Parathyroid adenoma (tissue), 2 donors: Measurements from ENCODE around the gene PDZD8.

Experiments
- H2AFZ ChIP-seq: fragments of 300-600 bp; sonication (generic); one replicate; pipeline ENCODE4 v1.7.0; 2017; ENCODE audit warnings: antibody characterized with exemption, mild to moderate bottlenecking
- H3K27ac ChIP-seq: fragments of 300-600 bp; sonication (generic); one replicate; pipeline ENCODE4 v1.7.0; 2017
- H3K27me3 ChIP-seq: fragments of 300-600 bp; sonication (generic); one replicate; pipeline ENCODE4 v1.7.0; 2017; ENCODE audit warnings: low read length; ENCODE audit not compliant: control insufficient read depth, insufficient read depth
- H3K36me3 ChIP-seq: fragments of 300-600 bp; sonication (generic); one replicate; pipeline ENCODE4 v1.7.0; 2017; ENCODE audit warnings: low read length; ENCODE audit not compliant: control insufficient read depth, insufficient read depth
- H3K4me1 ChIP-seq: fragments of 300-600 bp; sonication (generic); one replicate; pipeline ENCODE4 v1.7.0; 2017; ENCODE audit warnings: control low read depth
- H3K4me2 ChIP-seq: fragments of 300-600 bp; sonication (generic); one replicate; pipeline ENCODE4 v1.7.0; 2017; ENCODE audit warnings: low read length
- H3K4me3 ChIP-seq: fragments of 300-600 bp; sonication (generic); one replicate; pipeline ENCODE4 v1.7.0; 2017; ENCODE audit warnings: low read depth, low read length
- H3K79me2 ChIP-seq: fragments of 300-600 bp; sonication (generic); one replicate; pipeline ENCODE4 v1.7.0; 2017; ENCODE audit warnings: control low read depth
- H3K9ac ChIP-seq: fragments of 300-600 bp; sonication (generic); one replicate; pipeline ENCODE4 v1.7.0; 2017; ENCODE audit warnings: mild to moderate bottlenecking
- H3K9me3 ChIP-seq: fragments of 300-600 bp; sonication (generic); one replicate; pipeline ENCODE4 v1.7.0; 2017; ENCODE audit warnings: low read length; ENCODE audit not compliant: control insufficient read depth
- TF ChIP-seq, protein P1 (sequence below): fragments of 300-600 bp; sonication (generic); IDR thresholded peaks from one replicate; pipeline ENCODE4 v1.7.0; 2017; ENCODE audit warnings: antibody characterized with exemption, mild to moderate bottlenecking
- donor health status: primary hyperparathyroidism.

The PDZD8 gene, protein sequence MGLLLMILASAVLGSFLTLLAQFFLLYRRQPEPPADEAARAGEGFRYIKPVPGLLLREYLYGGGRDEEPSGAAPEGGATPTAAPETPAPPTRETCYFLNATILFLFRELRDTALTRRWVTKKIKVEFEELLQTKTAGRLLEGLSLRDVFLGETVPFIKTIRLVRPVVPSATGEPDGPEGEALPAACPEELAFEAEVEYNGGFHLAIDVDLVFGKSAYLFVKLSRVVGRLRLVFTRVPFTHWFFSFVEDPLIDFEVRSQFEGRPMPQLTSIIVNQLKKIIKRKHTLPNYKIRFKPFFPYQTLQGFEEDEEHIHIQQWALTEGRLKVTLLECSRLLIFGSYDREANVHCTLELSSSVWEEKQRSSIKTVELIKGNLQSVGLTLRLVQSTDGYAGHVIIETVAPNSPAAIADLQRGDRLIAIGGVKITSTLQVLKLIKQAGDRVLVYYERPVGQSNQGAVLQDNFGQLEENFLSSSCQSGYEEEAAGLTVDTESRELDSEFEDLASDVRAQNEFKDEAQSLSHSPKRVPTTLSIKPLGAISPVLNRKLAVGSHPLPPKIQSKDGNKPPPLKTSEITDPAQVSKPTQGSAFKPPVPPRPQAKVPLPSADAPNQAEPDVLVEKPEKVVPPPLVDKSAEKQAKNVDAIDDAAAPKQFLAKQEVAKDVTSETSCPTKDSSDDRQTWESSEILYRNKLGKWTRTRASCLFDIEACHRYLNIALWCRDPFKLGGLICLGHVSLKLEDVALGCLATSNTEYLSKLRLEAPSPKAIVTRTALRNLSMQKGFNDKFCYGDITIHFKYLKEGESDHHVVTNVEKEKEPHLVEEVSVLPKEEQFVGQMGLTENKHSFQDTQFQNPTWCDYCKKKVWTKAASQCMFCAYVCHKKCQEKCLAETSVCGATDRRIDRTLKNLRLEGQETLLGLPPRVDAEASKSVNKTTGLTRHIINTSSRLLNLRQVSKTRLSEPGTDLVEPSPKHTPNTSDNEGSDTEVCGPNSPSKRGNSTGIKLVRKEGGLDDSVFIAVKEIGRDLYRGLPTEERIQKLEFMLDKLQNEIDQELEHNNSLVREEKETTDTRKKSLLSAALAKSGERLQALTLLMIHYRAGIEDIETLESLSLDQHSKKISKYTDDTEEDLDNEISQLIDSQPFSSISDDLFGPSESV

DNA sequence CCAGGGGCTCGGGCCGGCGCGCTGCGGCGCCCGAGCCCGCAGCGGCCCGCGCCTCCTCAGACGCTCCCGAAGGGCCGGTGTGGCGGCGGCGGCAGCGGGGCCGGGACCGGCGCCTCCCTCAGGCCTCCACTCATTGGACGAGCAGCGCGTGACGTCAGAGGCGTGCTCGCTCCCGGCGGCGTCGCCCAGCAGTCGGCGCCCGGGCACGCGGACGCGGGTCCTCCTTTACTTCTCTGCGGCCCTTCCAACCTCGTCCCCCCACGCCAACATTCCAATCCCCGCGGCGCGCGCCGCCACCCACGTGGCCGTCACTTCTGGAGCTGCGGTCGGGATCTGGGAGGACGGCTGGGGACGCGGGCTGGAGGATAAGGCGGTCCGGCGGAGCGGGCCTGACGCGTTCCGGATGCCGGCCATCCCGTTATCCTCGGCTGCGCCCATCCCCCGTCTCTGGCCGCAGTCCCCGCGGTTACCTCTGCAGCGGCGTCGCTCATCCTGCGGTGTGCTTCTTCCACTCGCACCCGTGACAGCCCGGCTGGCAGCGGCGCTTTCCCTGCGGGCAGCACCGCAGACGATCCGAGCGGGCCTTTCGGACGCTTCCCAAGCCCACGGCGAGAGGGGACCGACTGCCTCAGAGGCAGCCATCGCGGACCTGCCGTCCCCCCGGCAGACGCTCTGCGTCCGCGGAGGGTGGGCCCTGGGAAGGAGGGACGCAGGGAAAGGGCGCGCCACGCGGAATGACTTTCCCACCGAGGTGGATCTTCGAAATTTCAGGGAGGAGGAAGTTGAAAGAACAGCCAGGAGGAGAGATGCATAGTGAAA, at the start of gene PDZD8:
TSS of gene PDZD8 (minus strand) at position 81 of the 819 bp plus-strand sequence. CDS start 213 bp downstream, outside the sequence.
- Histone ChIP-seq H3K4me1 (peaks cover 3% of the 10 kb centered on the region), H3K9ac (peak within 1 kb of the TSS; percentile 58), H2AFZ (peak within 1 kb of the TSS; percentile 93), H3K79me2 (peaks cover 32% of the 10 kb centered on the region), H3K27me3 (no peaks in the 10 kb centered on the region), H3K36me3 (no peaks in the 10 kb centered on the region), H3K4me3 (peak within 1 kb of the TSS; percentile 79), H3K9me3 (no peaks in the 10 kb centered on the region), H3K27ac (peak within 1 kb of the TSS; percentile 90), H3K4me2 (peak within 1 kb of the TSS; percentile 89)
- TF ChIP-seq, protein P1, sequence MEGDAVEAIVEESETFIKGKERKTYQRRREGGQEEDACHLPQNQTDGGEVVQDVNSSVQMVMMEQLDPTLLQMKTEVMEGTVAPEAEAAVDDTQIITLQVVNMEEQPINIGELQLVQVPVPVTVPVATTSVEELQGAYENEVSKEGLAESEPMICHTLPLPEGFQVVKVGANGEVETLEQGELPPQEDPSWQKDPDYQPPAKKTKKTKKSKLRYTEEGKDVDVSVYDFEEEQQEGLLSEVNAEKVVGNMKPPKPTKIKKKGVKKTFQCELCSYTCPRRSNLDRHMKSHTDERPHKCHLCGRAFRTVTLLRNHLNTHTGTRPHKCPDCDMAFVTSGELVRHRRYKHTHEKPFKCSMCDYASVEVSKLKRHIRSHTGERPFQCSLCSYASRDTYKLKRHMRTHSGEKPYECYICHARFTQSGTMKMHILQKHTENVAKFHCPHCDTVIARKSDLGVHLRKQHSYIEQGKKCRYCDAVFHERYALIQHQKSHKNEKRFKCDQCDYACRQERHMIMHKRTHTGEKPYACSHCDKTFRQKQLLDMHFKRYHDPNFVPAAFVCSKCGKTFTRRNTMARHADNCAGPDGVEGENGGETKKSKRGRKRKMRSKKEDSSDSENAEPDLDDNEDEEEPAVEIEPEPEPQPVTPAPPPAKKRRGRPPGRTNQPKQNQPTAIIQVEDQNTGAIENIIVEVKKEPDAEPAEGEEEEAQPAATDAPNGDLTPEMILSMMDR = no peak

DNA sequence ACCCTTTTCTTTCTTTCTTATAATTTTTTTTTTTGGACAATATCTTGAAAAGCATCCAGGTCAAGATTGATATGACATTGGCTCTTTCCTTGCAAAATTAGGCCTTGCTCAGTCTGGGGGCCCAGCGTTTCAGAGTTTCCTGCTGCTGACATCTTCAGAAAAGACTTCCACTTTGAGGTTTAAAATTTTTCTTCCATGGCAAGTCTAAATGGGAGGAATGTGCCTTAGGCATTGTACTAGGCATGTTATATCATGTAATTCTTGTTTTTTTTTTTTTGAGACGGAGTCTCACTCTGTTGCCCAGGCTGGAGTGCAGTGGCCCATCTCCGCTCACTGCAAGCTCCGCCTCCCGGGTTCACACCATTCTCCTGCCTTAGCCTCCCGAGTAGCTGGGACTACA, 48.9 kb upstream of the PDZD8 start:
- Histone ChIP-seq H3K27me3 (no peaks in the 10 kb centered on the region), H3K79me2 (no peaks in the 10 kb centered on the region), H3K36me3 (no peaks in the 10 kb centered on the region), H3K9me3 (no peaks in the 10 kb centered on the region), H3K4me2 (no peak overlapping the region), H3K27ac (no peak overlapping the region), H3K4me1 (peaks cover 18% of the 10 kb centered on the region), H3K4me3 (no peak overlapping the region), H2AFZ (no peak overlapping the region), H3K9ac (no peak overlapping the region)
- TF ChIP-seq, protein P1 = no peak

DNA sequence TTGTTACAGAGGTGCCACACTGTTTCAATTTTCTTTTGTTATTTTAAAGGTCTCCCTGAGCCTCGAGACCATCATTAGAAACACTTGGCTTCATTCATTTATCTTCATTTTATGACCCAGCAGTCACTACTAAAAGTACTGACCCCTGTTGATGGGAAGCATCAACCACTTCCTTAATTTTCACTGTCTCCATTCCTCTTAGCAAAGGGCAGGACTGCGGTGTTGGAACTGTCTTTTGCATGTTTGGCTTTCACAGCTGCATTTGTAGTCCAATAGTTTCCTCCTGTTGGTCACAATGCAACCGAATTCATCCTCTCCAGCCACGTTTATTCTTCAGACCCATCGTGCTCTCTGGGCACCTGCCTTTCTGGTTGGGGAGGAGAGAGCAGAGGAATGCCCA, 46.7 kb upstream of the PDZD8 start:
- Histone ChIP-seq H3K9me3 (no peaks in the 10 kb centered on the region), H3K27ac (no peak overlapping the region), H3K27me3 (no peaks in the 10 kb centered on the region), H3K4me3 (no peak overlapping the region), H3K4me1 (peaks cover 27% of the 10 kb centered on the region), H3K9ac (no peak overlapping the region), H3K36me3 (no peaks in the 10 kb centered on the region), H2AFZ (no peak overlapping the region), H3K4me2 (no peak overlapping the region), H3K79me2 (no peaks in the 10 kb centered on the region)
- TF ChIP-seq, protein P1 = no peak

DNA sequence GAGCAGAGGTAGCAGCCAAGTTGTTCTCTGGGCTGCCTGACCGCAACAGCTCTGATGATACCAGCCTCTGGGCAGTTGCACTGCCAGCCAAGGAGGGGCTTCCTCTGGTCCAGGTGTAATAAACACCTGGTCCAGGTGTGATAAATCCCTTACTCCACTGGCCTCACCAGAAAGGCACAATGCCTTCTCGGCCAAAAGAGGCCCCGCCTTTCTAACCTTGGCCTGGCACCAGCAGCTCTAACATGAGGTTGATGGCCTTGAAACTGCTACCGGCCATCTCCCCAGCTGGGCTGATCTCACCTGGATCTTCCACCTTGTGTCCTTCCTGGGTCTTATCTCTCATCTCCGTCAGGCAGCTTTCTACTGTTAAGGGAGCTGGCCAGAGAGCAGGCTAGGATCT, 45.5 kb upstream of the PDZD8 start:
- TF ChIP-seq, protein P1 = no peak
- no peak overlapping the region for H3K9ac ChIP-seq
- H2AFZ ChIP-seq = peak overlapping the region; percentile 46
- H3K36me3 ChIP-seq = no peaks in the 10 kb centered on the region
- no peaks in the 10 kb centered on the region for H3K79me2 ChIP-seq
- peaks cover 27% of the 10 kb centered on the region for H3K4me1 ChIP-seq
- H3K4me2 ChIP-seq = no peak overlapping the region
- H3K4me3 ChIP-seq = no peak overlapping the region
- H3K27me3 ChIP-seq = no peaks in the 10 kb centered on the region
- no peaks in the 10 kb centered on the region for H3K9me3 ChIP-seq
- peak overlapping the region; percentile 63 for H3K27ac ChIP-seq
